Measurements from ENCODE around the gene ORM1.
"Not testable (repeated sequence)": the region's sequence is repeated elsewhere in the genome, so short reads cannot be mapped to it uniquely, and the experiment has no call there.

Gene ORM1

DNA sequence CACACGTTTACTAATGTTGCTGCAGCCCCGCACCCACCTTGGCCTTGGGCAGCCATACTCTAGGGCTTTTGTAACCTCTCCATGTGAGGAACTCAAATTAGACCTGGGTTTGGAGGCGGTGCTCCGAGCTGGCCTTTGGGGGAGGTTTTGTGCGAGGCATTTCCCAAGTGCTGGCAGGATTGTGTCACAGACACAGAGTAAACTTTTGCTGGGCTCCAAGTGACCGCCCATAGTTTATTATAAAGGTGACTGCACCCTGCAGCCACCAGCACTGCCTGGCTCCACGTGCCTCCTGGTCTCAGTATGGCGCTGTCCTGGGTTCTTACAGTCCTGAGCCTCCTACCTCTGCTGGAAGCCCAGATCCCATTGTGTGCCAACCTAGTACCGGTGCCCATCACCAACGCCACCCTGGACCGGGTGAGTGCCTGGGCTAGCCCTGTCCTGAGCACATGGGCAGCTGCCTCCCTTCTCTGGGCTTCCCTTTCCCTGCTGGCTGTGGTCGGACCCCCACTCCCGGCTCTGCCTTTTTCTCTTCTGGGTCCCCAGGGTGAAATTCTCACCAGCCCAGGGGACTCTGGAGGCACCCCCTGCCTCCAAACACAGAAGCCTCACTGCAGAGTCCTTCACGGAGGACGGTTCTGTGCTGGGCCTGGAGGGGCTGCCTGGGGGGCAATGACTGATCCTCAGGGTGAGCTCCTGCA is at the start of gene ORM1:
Gene ORM1, plus strand, starts transcription at position 268 of the 701 bp plus-strand sequence. Its CDS starts 36 bp downstream, at position 304.
- not testable (repeated sequence) for DNase-seq (ENCODE audit: low read depth)

- DNase-seq (ENCODE audit: low read depth), result no peak
Observed at GRCh38 chr9:114273461-114273881, 49.4 kb upstream of the ORM1 start.

DNA sequence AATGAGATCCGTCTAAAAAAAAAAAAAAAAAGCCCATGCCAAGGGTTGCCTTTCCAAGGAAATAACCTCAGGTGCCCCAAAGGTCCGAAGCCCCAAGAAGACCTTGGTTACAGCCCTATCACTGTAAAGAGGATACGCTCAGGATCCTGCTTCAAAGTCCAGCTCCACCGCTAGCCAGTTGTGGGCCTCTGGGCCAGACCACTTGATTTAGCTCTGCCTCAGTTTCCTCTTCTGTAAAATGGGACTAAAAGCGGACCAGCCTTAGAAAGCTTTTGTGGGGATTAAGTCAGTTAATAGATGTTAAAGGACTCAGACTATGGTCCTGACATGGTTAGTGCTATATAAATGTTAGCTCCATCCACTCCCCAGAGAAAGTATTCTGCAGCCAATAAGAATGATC is 48.7 kb upstream of the ORM1 start:
- no peak for DNase-seq (ENCODE audit: low read depth)

- DNase-seq (ENCODE audit: low read depth), result no peak
Observed at GRCh38 chr9:114275246-114276004, 47.5 kb upstream of the ORM1 start.

- no peak for DNase-seq (ENCODE audit: low read depth)
Observed at GRCh38 chr9:114276908-114277821, 45.7 kb upstream of the ORM1 start.

DNA sequence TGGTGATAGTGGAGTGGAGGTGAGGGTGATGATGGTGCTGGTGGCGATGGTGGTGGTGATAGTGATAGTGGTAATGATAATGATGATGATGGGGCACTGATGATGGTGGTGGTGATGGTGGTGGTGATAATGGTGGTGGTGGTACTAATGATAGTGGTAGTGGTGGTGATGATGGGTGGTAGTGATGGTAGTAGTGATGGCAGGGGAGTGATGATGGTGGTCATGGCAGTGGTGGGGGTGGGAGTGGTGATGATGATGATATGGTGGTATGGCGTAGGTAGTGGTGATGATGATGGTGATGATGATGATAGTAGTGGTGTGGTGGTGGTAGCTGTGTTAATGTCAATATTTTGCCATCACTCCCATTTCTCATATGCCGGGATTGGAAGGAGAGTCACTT is 44.5 kb upstream of the ORM1 start:
- DNase-seq (ENCODE audit: low read depth), result no peak

DNA sequence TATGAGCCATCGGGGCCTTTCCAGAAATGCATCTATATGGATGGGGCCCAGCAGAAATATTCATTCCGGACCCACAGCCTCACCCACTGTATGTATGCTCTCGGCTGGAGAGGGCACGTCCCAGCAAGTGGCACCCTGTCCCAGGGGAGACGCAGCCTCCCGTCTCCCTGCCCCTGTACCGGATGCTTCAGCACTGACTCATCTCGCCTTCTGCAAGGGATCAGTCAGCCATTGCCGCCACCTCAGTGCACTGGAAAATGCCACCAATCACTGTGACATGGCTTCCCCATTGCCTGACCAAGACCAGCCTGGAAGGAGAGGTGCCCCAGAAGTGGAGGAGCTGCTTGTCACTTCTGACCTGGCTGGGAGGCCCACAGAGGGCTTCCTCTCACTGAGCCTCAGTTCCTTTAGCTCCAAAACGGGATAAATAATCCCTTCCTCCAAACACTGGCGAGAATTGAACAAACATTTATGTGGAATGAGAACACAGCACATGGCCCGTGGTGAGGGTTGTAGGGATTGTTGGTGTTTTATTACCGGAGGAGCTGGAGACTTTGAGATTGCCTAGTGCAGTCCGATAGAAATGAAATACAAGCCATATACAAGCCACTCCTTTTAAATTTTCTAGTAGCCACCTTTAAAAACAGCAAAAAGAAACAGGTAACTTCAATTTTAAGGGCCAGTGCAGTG is 43.9 kb upstream of the ORM1 start:
- no peak for DNase-seq (ENCODE audit: low read depth)

- DNase-seq (ENCODE audit: low read depth), result no peak
Observed at GRCh38 chr9:114279693-114280092, 43.2 kb upstream of the ORM1 start.

GRCh38 chr9:114280636-114281472 is 42.0 kb upstream of the ORM1 start:
- no peak for DNase-seq (ENCODE audit: low read depth)

DNA sequence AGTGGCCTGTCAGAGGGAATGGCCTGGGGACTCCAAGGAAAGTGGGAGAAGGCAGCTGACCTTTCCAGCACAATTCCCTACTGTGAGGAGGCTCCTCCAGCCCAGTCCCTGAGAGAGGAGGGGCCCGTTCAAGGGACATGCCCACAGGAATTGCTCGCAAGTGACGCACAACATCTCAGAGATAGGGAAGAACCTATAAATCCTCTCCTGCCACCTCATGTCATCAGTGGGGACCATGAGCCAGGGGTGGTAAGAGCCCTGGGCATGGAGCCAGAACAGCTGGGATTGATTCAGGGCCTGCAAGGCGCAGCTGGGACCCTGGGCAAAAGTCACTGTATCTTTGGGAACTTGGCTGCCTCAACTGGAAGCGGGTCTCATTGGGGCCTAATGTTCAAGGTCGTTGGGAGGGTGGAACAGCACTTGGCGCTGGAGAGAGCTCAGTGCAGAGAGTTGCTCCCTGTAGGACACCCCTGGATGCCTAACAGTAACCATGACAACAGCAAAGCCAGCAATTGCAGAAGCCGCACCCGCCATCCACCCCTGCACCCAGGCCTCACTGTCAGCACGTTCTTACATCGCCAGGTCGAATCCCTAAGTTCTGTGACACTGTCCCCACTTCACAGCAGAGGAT is 41.3 kb upstream of the ORM1 start:
- no peak for DNase-seq (ENCODE audit: low read depth)

DNA sequence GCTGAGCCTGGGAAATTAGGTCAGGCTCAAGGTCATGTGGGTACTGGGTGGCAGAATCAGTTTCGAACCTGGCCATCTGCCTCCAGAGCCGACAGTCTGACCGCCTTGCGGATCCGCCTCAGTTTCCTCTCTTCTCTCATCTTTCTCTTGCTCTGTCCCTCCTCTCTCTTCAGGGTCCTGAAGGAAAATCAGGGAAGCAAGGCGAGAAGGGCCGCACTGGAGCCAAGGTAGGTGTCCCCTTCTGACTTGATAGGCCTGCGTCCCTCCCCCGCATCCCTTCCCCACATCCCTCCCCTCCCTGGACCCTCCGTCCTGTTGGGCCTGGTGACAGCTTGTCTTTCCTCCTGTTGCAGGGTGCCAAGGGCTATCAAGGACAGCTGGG is 40.8 kb upstream of the ORM1 start:
- no peak for DNase-seq (ENCODE audit: low read depth)

DNA sequence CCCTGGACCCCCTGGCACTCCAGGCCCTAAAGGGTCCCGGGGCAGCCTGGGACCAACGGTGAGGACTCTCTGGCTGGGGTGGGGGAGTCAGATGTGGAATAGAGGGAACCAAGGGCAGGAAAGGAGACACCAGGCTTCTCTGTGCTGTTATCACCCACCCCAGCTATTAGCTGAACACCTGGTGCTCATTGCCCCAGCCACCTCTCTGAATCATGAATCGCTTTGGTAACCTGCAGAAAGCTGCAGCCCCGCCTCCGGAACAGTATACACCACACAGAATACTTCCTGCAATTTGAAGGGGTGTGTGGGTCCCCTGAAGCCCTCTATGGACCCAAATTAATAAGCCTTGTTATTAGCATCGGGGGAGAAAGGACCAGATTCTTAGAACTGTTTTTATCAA is 40.4 kb upstream of the ORM1 start:
- DNase-seq (ENCODE audit: low read depth), result no peak

GRCh38 chr9:114282926-114283325 is 40.0 kb upstream of the ORM1 start:
- no peak for DNase-seq (ENCODE audit: low read depth)

- DNase-seq (ENCODE audit: low read depth), result no peak
Observed at GRCh38 chr9:114283551-114284111, 39.3 kb upstream of the ORM1 start.

GRCh38 chr9:114284316-114285060 is 38.4 kb upstream of the ORM1 start:
- DNase-seq (ENCODE audit: low read depth), result no peak

- no peak for DNase-seq (ENCODE audit: low read depth)
Observed at GRCh38 chr9:114285166-114285867, 37.6 kb upstream of the ORM1 start.

- DNase-seq (ENCODE audit: low read depth), result no peak
Observed at GRCh38 chr9:114286146-114286679, 36.7 kb upstream of the ORM1 start.

DNA sequence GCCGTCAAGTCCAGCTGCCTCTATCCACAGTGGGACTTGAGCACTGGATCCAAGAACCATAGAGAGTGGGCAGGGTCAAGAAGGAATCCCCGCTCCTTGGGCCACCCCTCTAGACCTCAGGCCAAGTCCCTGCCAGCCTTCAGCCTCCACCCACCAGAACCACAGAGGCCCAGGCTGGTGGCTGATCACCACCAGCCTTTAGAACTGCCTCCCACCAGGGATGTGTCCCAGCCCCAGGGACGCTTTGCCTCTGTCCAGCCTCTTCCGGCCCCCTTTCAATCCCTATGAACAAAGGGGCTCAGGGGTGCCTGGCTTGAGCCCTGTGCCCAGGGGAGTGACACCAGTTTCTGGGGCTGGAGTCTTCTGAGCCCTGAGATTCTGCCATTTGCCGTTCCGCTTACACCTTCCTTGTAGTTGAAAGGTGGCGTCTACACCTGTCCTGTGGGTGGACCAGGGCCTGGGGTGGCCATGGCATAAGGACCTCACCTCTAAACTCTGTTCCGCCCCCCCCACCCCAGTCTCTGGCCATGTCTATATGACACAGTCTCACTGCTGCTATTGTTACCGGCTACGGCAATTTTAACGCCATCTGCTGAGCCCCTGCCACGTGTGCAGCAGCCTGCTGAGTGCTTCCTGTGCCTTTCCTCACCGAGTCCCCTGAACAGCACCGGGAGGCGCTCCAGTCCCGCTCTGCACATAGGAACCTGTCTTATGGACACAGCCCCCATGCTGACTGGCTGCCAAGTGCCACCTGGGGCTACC is 35.7 kb upstream of the ORM1 start:
- DNase-seq (ENCODE audit: low read depth), result no peak

All from stimulated activated CD8-positive, alpha-beta memory T cell treated with anti-CD3 and anti-CD28 coated beads, Interleukin-15, amount 100 ng/mL, for 1 hour (primary cell).